C4-2B (cell line): Measurements from ENCODE around the gene DCDC2C.

Experiments used
- H3K27ac ChIP-seq: fragments of 450-650 bp; 2 replicates; pipeline ENCODE4 v1.5.1; 2017
- CTCF ChIP-seq: fragments of 450-650 bp; conservative IDR thresholded peaks from 2 replicates; pipeline ENCODE4 v1.5.1; 2017; ENCODE audit warnings: mild to moderate bottlenecking
- ZFX ChIP-seq: fragments of 450-650 bp; IDR thresholded peaks from 2 replicates; pipeline ENCODE4 v1.6.1; 2017

The DCDC2C gene

GRCh38 chr2:3729055-3729448 is 25.7 kb downstream of the DCDC2C start:
- no peak overlapping the region for H3K27ac ChIP-seq
- TF ChIP-seq CTCF (no peak), ZFX (no peak)

GRCh38 chr2:3729786-3730185 is 26.4 kb downstream of the DCDC2C start:
- TF ChIP-seq CTCF (no peak), ZFX (no peak)
- no peak overlapping the region for H3K27ac ChIP-seq

- TF ChIP-seq CTCF = no peak
- TF ChIP-seq ZFX = no peak
- no peak overlapping the region for H3K27ac ChIP-seq
These were observed 27.3 kb downstream of the DCDC2C start for GRCh38 chr2:3730646-3731045.

GRCh38 chr2:3731829-3732228 is 28.5 kb downstream of the DCDC2C start:
- H3K27ac ChIP-seq = no peak overlapping the region
- TF ChIP-seq ZFX (no peak), CTCF (no peak)

- no peak overlapping the region for H3K27ac ChIP-seq
- no peak for TF ChIP-seq CTCF
- no peak for TF ChIP-seq ZFX
These were observed 32.7 kb downstream of the DCDC2C start for GRCh38 chr2:3736112-3736511.

- no peak overlapping the region for H3K27ac ChIP-seq
- TF ChIP-seq ZFX (no peak), CTCF (no peak)
These were observed 33.8 kb downstream of the DCDC2C start for GRCh38 chr2:3737128-3737527.

GRCh38 chr2:3738454-3738853 is 35.1 kb downstream of the DCDC2C start:
- no peak overlapping the region for H3K27ac ChIP-seq
- peak; percentile 77 for TF ChIP-seq CTCF
- no peak for TF ChIP-seq ZFX
